GM19463 (cell line): Measurements from ENCODE around the gene WAPL.
"Not testable (repeated sequence)": the region's sequence is repeated elsewhere in the genome, so short reads cannot be mapped to it uniquely, and the experiment has no call there.

Source experiments
- ATAC-seq: cut with Tn5 transposase; IDR thresholded peaks from one replicate; pipeline ENCODE4 v1.9.1; 2021; ENCODE audit warnings: mild to moderate bottlenecking, moderate library complexity; ENCODE audit not compliant: unreplicated experiment

The WAPL gene

DNA sequence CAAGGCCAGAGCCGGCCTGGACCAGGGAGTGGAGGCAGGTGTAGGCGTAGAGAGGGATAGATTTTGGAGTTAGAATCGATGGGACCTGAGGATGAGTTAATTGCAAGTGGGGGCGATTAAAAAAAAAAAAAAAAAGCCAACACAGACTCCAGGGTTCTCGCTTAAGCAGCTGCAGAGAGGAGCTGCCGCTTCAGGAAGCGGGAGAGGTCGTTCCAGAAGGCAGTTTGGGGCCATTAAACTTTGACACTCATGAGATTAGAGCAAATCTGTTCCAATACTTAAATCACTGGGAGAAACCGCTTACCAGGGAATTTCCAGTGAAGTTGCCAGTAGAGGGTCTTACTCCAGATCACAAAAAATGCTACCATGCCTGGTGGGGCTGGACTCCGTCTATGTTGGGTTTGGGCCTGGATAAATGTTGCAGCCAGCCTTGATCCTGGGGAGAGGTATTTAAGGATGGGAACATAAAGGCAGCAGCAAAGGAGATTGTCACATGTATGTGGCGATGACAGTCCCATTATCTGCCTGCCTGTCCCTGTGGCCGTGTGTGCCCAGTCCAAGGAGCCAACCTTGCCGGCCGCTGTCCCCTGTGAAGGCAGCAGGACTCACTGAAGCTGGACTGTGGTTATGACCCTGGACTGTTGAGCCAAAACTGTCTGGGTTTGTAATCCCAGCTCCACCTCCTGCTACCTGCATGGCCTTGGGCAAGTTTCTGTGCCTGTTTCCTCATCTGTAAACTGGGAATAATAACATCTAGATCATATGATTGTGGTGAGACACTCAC is 131.1 kb downstream of the WAPL start:
- no peak for ATAC-seq

DNA sequence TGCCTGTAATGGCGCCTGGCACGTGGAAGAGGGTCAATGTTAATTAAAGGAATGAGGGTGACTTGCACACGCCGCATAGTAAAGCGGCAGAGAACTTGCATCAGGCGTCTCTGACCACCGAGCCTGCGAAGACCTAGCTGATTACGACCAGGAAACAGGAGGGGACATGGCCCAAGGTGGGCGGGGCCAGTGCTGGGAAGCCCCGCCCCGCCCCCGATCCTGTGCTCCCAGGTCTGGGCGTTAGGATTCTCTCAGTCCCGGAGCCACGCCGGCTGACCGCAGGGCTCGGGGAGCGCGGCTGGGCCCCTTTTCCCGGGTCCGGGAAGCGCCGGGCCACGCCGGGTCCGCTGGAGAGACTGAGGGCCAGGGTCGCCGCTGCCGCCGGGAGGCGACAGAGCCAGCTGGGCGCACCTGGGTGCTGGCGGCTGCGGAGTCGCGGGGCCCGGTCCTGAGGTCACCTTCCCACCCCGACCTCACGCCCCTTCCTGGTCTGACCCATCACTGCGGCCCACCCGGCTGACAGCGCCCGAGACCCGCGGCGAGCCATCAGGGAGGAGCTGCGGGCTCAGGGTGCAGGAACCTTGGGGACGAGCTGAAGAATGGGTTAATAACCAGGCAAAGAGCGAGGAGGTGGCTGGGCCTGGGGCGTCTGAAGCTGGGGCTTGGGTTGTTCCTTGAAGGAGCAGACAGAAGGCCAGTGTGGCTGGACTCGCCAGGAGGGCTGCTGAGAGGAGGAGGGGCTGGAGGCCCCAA is 132.0 kb downstream of the WAPL start:
- peak; percentile 52 for ATAC-seq

- not testable (repeated sequence) for ATAC-seq
These were observed 132.5 kb downstream of the WAPL start for GRCh38 chr10:86389109-86389440.

DNA sequence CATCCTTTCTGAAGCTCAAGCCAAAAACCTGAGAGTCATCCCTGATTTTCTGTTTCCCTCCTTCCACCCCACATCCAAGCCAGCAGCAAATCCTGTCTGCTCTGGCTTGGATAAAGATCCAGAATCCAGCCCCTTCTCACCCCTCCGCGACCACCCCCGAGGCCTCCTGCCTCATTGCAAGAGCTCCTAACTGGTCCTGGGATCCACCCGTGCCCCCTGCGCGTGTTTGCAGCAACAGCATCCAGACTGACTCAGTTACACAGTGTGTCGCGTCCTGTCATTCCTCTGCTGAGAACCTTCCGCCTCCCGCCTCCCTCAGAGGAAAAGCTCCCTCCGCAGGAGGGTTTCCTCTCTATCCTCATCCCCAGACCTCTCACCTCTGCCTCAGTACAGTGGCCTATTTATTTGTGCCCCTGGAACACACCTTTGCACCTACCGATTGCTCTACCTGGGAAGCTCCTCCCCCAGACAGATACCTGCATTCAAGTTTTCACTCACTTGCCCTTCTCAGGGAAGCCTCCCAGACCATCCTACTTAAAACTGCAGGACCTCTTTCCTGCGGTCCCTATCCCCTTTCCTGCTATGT is 133.4 kb downstream of the WAPL start:
- no peak for ATAC-seq

- ATAC-seq: no peak
These were observed 134.3 kb downstream of the WAPL start for GRCh38 chr10:86387178-86387794.

- no peak for ATAC-seq
These were observed 135.8 kb downstream of the WAPL start for GRCh38 chr10:86385806-86386205.
